ENCODE results near the gene COQ8A.
"Not testable (repeated sequence)": the region's sequence is repeated elsewhere in the genome, so short reads cannot be mapped to it uniquely, and the experiment has no call there.

COQ8A gene

DNA sequence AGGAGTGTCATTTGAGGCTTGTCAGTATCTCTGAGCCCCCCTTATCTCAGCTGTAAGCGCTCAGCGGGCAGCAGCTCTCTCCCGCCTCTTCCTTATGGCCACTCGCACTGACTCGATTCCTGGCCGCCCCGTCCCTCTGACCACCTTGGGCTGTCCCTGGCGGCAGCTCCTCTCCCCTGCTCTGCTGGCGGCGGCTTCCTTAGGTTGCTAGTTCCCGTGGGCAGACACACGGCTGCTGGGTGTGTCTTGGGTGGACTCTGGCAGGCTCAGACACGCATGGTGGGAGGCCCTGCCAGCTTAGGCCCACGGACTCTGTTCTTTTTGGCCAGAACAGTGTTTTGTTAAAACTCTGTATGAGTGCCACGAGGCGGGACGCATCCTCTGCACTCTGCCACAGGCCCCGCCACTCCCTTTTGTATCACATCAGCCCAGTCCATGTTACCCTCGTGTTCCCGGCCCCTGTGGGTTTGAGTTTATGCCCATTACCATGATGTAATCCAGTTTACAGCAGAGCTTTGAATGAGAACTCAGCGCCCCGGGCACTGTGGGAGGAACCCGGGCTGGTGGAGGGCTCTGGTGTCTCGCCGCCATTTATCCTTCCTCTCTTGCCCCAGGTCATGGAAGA, 45.9 kb downstream of the COQ8A start:
- no peak for DNase-seq

DNA sequence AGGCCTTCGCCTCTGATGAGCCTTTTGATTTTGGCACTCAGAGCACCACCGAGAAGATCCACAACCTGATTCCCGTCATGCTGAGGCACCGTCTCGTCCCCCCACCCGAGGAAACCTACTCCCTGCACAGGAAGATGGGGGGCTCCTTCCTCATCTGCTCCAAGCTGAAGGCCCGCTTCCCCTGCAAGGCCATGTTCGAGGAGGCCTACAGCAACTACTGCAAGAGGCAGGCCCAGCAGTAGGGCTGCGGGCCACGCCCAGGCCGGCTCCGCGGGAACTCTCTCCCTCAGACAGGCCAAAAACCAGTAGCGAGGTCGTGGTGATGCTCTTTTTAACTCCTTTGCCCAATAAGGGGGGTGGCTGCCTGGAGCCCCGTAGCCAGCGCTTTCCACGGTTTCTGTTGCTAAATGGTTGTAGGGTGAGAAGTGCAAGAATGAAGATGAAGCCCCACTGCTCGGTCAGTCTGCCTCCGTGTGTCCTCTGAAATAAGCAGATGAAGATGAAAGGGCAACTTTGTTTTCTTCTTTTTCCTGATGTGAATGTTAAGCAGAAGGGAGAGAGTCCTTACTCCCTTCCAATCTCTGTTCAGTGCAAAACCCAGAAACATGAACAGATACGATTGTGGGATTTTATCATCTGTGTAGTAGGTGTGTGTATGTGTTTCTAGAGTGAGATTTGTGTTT, 46.5 kb downstream of the COQ8A start:
- no peak for DNase-seq

DNA sequence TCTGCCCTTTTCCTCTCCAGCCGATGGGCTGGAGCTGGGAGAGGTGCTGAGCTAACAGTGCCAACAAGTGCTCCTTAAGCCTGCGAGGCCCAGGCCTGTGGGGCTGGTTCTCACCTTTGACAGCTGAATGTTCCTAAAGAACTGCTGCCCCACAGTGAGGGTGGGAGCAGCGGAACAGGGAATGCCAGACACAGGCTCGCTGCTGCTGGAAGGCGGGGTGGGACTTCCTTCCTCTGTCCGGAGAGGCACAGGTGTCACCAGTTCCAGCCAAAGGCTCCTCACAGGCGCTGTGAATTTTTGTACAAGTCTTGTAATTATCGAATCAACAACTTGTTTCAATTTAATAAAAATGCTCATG, 47.1 kb downstream of the COQ8A start:
- no peak for DNase-seq

DNA sequence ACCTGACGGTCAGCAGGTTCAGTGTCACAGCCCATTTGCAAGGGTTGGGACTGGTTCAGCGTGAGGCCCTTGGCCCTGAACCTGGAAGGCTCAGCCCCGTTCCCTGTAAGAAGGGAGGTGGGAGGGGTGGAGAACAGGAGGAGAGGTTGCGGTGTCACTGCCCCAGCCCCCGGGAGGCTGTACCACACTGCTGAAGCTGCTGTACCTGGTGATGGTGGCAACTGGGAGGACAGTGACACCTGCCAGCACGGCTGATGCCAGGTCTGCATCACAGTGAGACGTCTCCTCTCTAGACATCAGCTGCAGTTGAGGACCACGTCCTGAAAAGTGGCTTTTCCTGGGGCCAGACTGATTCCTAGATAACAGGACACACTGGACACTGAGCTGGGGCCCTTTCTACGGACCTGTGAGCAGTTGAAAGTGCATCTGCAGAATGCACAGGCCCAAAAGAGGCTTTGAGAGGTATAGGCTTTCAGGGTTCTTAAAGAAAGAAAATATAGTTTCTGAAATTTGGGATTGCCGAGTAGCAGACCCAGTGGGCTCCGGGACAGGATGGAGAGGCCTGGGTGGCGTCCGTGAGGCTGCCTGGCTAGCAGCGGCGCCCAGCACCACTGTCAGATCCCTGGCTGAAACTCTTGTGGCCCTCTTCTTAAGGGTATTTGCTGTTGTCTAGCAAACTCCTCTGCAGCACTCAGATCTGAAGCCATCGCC, 47.7 kb downstream of the COQ8A start:
- DNase-seq: no peak

DNA sequence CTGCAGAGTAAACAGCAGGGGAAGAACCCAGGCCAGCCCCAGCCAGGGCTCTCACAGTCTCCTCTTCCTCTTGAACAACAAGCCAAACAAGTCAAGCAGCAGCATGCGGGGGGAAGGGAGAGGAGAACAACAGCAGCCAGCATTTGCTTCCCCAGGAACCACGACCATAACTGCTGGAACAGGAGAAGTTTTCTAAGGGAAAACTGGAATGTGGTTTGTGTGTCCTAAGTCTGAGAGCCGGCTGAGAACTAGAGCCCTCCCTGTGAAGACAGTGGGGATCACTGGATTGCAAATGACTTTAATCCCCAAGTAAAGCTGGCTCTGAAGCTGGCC, 48.2 kb downstream of the COQ8A start:
- DNase-seq: no peak

DNA sequence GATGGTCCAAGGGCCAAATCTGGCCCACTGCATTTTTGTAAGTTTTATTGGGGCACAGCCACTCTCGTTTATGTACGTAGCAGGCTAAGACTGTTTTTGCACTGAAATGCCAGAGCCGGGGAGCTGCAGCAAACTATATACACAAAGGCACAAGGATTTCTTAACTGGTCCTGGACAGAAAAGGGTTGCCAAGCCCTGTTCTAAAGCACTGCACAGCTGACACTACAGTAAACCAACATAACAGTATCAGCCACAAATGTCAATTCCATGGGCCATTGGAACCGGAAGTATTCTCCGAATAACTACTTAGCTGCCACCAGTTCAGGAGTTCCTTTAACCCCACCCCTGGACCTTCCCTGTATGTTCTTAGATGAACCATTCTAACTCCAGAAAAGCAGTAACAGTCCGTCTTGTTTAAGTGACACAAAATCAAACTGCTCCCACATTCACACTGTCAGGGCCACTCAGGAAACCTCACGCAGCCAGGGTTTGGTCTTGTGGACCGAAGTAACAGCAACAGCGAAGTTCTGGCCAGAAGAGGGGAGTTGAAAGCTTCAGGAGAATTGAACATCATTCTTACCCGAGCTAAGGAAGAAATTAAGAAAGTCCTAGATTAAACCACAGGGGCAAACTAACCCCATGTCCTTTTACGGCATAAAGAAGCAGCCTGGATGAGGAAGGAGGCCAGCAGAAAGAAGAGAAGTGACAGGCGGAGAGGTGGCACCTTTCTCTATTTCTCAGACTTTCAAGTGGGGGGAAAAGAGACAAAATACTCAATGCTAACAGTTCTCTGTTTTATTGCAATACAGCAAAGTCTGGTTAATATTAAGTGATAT, 49.2 kb downstream of the COQ8A start:
- no peak for DNase-seq

DNA sequence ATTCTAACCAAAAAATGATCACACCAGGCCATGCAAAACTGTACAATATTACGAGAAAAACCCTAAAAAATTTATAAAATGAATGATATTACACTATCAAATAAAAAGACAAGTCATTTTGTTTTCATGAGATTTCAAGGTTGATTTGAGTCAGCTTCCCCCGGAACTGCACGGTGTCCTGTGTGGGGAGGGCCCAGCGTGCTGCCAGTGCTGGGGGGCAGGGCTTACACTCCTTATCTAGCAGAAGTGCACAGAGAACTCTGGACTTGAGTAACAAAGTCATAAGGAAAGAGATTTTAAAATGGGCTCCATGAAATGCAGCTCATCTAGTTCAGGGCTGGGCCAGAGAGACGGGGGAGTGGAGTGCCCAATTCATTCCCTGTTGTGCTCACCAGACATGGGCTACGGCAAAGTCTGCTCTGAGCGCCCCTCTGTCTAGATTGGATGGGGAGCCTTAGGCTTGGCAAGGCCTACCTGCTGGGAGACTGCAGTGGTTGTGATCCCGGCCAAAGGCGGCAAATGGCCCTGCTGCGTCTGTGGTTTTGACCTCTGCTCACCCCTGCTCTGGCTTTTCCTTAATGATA, 50.1 kb downstream of the COQ8A start:
- no peak for DNase-seq

DNA sequence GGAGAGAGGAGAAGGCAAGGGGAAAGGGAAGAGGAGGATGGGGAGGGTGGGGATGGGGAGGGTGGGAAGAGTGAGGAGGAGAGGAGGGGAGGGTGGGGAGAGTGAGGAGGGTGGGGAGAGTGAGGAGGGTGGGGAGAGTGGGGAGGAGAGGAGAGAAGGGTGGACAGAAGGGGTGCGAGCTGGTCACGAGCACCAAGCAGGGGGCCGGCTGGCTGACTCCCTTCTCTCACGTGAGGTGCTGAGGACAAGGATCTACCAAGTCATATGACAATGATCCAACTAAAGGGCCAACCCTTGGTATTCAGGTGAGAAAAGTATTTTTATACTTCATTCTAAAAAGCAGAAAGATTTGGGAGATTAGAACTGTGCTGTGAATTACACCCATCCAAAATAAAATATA, 51.8 kb downstream of the COQ8A start:
- DNase-seq: no peak

- no peak for DNase-seq
Measured at GRCh38 chr1:226993814-226994585, 53.9 kb downstream of the COQ8A start.

- DNase-seq: no peak
Measured at GRCh38 chr1:226994586-226995364, 54.7 kb downstream of the COQ8A start.

GRCh38 chr1:226995365-226996332, 55.6 kb downstream of the COQ8A start:
- DNase-seq: no peak

DNA sequence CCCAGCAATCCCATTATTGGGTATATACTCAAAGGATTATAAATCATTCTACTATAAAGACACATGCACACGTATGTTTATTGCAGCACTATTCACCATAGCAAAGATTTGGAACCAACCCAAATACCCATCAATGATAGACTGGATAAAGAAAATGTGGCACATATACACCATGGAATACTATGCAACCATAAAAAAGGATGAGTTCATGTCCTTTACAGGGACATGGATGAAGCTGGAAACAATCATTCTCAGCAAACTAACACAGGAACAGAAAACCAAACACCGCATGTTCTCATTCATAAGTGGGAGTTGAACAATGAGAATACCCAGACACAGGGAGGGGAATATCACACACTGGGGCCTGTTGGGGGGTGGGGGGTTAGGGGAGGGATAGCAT, 59.5 kb downstream of the COQ8A start:
- not testable (repeated sequence) for DNase-seq

DNA sequence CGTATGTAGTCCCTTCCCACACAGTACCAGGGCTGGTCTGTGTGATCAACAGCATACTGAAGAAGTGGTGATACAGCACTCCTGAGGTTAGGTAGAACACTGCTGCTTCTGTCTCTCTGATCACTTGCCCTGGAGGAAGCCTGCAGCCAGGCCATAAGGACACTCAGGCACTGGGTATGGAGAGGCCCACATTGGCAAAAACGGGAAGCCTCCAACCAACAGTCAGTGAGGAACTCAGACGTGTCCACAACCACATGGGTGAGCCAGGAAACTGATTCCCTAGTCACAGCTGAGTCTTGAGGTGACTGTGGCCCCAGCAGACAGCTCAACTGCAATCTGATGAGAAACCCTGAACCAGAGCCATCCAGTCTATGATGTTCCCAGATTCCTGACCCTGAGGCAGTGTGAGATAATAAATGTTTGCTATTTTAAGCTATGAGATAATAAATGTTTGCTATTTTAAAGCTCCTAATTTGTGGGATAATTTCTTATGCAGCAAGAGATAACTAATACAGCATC, 62.5 kb downstream of the COQ8A start:
- no peak for DNase-seq

DNA sequence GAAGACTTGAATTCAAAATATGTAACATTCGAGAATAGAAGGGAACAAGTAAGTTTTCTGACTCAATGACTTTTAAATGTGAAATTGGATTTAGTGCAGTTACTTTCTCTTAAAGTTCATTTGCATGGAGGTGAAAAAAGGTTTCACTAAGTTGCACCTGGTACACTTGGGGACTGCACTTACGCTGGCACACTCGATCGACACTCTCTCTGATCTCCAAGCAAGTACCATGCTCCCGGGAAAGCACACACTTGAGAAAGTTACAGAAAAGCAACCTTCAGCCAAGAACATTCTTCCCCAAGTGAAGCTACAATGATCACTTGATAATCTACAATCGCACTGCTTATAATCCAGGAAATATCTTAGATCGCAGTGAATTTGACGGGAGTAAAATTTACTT, 63.1 kb downstream of the COQ8A start:
- no peak for DNase-seq

DNA sequence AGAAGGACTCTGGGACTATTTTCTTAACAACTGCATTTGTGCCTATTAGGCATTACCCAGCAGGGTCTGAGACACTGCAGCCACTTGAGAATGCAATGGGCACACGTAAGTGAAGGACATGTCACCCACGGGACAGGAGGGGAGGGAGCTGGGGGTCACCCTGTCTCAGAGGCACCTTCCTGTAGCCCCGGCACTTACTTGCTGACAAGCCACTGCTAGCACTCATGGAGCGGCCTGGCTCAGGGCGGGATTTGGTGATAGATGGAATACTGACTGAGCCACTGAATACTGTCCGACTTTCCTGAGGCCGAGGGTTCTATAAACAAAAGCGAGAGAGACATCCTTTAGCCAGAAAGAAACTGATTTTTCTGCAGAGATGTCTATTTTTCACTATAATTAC, 64.7 kb downstream of the COQ8A start:
- DNase-seq: no peak

- no peak for DNase-seq
Measured at GRCh38 chr1:227006226-227006796, 66.2 kb downstream of the COQ8A start.

DNA sequence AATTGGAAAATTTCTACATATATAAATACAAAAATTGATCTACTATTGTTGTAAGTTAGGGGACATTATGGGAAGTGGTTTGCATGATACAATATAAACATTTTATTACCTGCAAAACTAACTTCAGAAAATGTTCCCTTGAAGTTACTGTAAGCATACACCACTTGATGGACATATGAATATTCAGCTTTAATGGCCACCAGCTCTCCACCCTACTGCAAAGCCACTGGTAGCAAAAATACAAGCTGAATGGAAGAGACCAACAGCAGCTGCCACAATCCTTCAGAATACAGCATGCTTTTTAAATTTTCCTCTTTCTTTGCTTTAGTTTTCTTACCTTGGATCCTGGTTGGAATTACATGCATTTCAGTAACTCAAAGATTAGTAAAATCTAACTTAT, 69.8 kb downstream of the COQ8A start:
- no peak for DNase-seq

- DNase-seq: no peak
Measured at GRCh38 chr1:227010645-227011044, 70.6 kb downstream of the COQ8A start.

- DNase-seq: no peak
Measured at GRCh38 chr1:227016990-227017389, 76.9 kb downstream of the COQ8A start.

DNA sequence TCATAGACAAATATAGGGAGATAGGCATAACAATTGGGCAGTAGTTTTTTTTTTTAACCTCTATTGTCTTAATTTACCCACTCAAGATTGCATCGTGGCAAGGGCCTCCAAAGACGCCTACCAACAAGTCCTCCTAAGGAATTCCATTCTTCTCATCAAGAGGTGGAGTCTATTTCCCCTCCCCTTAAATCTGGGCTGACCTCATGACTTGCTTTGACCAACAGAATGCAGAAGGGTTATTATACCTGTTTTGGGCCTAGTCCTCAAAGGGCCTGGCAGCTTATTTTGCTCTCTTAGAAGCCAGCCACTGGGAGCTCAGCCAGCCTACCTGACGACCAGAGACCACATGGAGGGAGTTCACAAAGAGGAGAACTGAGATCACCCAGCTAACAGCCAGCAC, 92.3 kb downstream of the COQ8A start:
- DNase-seq: no peak
